Uterus (tissue), 4 donors: ENCODE measurements around the gene TEX51. TPM values are rescaled to one million over a fixed set of nuclear protein-coding genes. Genes with fewer than 3 reads are reported as not detected.

Experiments
- DNase-seq, 2 donors: peaks; one replicate each; pipeline ENCODE4 v3.0.0-alpha.2; 2019 to 2020
- H3K27ac ChIP-seq, 2 donors: fragments of 200-600 bp; sonication (generic); 1 replicate in 1 of 2; 2 replicates in 1 of 2; pipeline ENCODE4 v1.5.1; 2016 to 2018
- H3K27me3 ChIP-seq, 2 donors: fragments of 200-600 bp; sonication (generic); one replicate each; pipeline ENCODE4 v1.5.1; 2018 to 2019; ENCODE audit warnings: control low read depth in 1 of 2
- H3K36me3 ChIP-seq, 2 donors: fragments of 200-600 bp; sonication (generic); one replicate each; pipeline ENCODE4 v1.5.1; 2019; ENCODE audit warnings: control low read depth in 1 of 2
- H3K4me1 ChIP-seq, 2 donors: fragments of 200-600 bp; sonication (generic); one replicate each; pipeline ENCODE4 v1.5.1; 2018 to 2019; ENCODE audit warnings: control low read depth in 1 of 2
- H3K4me3 ChIP-seq, 2 donors: fragments of 200-600 bp; sonication (generic); 1 replicate in 1 of 2; 2 replicates in 1 of 2; pipeline ENCODE4 v1.5.1; 2018 to 2019; ENCODE audit warnings: mild to moderate bottlenecking in 1 of 2
- H3K9me3 ChIP-seq, 2 donors: fragments of 200-600 bp; sonication (generic); one replicate each; pipeline ENCODE4 v1.5.1; 2019; ENCODE audit warnings: control low read depth in 1 of 2
- CTCF ChIP-seq, 4 experiments: fragments of 200-600 bp in 2 of 4; fragments of 450-650 bp in 2 of 4; sonication (generic) in 2 of 4; IDR thresholded peaks; one replicate each; pipeline ENCODE4 v1.5.1; 2016 to 2019; ENCODE audit warnings: antibody characterized with exemption in 4 of 4, mild to moderate bottlenecking in 2 of 4, moderate library complexity in 1 of 4
- POLR2A ChIP-seq, 2 donors: fragments of 450-650 bp; IDR thresholded peaks; one replicate each; pipeline ENCODE4 v1.6.1; 2016; ENCODE audit warnings: antibody characterized with exemption in 2 of 2, mild to moderate bottlenecking in 1 of 2, moderate library complexity in 1 of 2
- intact Hi-C: fragments of 100-400 bp; cut with DNase I; formaldehyde crosslinking; loops from one replicate; pipeline ENCODE4 v1.15.1; 2023; ENCODE audit warnings: low total_unique reads
- total RNA-seq, 4 donors: library from RNA; depleted of rRNA in 3 of 4; stranded (reverse); fragments of >200 nt in 3 of 4; gene quantifications; one replicate each; pipeline versions ENCODE4 v1.1.0 to v1.2.4, GENCODE V29; 2014 to 2023
- donor health status: DM: yes; HTN: yes; CAD: no.

Gene TEX51
- total RNA-seq, 4 donors from 2014 or later = not detected

- Histone ChIP-seq H3K9me3 (no peaks in the 10 kb centered on the region), H3K4me3 (no peak overlapping the region), H3K36me3 (no peaks in the 10 kb centered on the region), H3K27ac (no peak overlapping the region), H3K4me1 (no peaks in the 10 kb centered on the region), H3K27me3 (no peaks in the 10 kb centered on the region)
- intact Hi-C loops = no loop called here
- DNase-seq = no peak
- no peak for TF ChIP-seq POLR2A (IDR thresholded peaks at IDR 0.05)
Observed at GRCh38 chr2:126935774-126936173, 37.1 kb downstream of the TEX51 start.

- DNase-seq = no peak
- no peaks in the 10 kb centered on the region for H3K9me3 ChIP-seq
Observed at GRCh38 chr2:126936219-126936723, 37.6 kb downstream of the TEX51 start.

GRCh38 chr2:126940331-126940730 lies 41.6 kb downstream of the TEX51 start:
- H3K27me3 ChIP-seq = no peaks in the 10 kb centered on the region
- H3K27ac ChIP-seq = no peak overlapping the region
- H3K4me3 ChIP-seq = no peak overlapping the region
- H3K36me3 ChIP-seq = no peaks in the 10 kb centered on the region
- H3K9me3 ChIP-seq = no peaks in the 10 kb centered on the region
- intact Hi-C loops = no loop called here
- DNase-seq = no peak
- TF ChIP-seq POLR2A (IDR thresholded peaks at IDR 0.05) = no peak
- no peak for TF ChIP-seq CTCF (IDR thresholded peaks at IDR 0.05)
- no peaks in the 10 kb centered on the region for H3K4me1 ChIP-seq

More at GRCh38 chr2:126936219-126936723, 37.6 kb downstream of the TEX51 start:
- TF ChIP-seq POLR2A (IDR thresholded peaks at IDR 0.05) (no peak), CTCF (IDR thresholded peaks at IDR 0.05) (no peak)
- no peaks in the 10 kb centered on the region for H3K4me1 ChIP-seq
- no peak overlapping the region for H3K4me3 ChIP-seq
- no peaks in the 10 kb centered on the region for H3K27me3 ChIP-seq
- H3K27ac ChIP-seq = no peak overlapping the region
- H3K36me3 ChIP-seq = no peaks in the 10 kb centered on the region
- intact Hi-C loops = no loop called here

- TF ChIP-seq POLR2A (IDR thresholded peaks at IDR 0.05) (no peak), CTCF (IDR thresholded peaks at IDR 0.05) (no peak)
- intact Hi-C loops = no loop called here
- Histone ChIP-seq H3K4me3 (no peak overlapping the region), H3K4me1 (no peaks in the 10 kb centered on the region), H3K27ac (no peak overlapping the region), H3K36me3 (no peaks in the 10 kb centered on the region), H3K27me3 (no peaks in the 10 kb centered on the region), H3K9me3 (no peaks in the 10 kb centered on the region)
- no peak for DNase-seq
Observed at GRCh38 chr2:126942427-126943203, 43.9 kb downstream of the TEX51 start.

- H3K27ac ChIP-seq = no peak overlapping the region
- no peak overlapping the region for H3K4me3 ChIP-seq
- no peaks in the 10 kb centered on the region for H3K4me1 ChIP-seq
- no peaks in the 10 kb centered on the region for H3K27me3 ChIP-seq
- no peak for DNase-seq
- intact Hi-C loops = no loop called here
- TF ChIP-seq POLR2A (IDR thresholded peaks at IDR 0.05) (no peak), CTCF (IDR thresholded peaks at IDR 0.05) (no peak)
- H3K9me3 ChIP-seq = no peaks in the 10 kb centered on the region
- no peaks in the 10 kb centered on the region for H3K36me3 ChIP-seq
Observed at GRCh38 chr2:126943612-126944348, 45.1 kb downstream of the TEX51 start.
